ENCODE data around the gene SMIM7. TPM values are rescaled to one million over a fixed set of nuclear protein-coding genes. Genes with fewer than 3 reads are reported as not detected.
"Not testable (repeated sequence)": the region's sequence is repeated elsewhere in the genome, so short reads cannot be mapped to it uniquely, and the experiment has no call there.

Gene SMIM7
- total and polyA plus RNA-seq, 7 donors, result 65.2 to 110 (median 88.5) TPM

DNA sequence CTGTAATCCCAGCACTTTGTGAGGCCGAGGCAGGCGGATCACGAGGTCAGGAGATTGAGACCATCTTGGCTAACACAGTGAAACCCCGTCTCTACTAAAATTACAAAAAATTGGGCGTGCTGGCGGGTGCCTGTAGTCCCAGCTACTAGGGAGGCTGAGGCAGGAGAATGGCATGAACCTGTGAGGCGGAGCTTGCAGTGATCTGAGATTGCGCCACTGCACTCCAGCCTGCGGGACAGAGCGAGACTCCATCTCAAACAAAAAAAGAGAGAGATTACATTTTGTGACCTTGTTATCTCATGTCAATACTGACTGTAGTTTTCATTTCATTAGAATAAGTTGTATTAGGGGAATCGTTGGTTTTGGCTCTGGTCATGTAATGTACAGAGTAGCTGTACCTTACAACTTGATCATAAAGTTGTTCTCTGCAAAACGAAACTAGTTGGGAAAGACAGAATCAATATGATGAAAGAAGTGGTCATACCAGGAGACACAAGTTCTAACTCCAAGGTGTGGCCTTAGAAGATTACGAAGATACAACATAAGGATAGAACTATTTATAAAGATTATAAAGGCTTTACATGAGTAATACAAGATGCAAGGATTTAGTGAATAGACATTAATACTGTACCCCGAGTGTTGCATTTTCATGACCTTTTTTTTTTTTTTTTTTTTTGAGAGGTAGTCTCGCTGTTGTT is 16.3 kb upstream of the SMIM7 start:
- no peak for DNase-seq
- TF ChIP-seq, protein P1, sequence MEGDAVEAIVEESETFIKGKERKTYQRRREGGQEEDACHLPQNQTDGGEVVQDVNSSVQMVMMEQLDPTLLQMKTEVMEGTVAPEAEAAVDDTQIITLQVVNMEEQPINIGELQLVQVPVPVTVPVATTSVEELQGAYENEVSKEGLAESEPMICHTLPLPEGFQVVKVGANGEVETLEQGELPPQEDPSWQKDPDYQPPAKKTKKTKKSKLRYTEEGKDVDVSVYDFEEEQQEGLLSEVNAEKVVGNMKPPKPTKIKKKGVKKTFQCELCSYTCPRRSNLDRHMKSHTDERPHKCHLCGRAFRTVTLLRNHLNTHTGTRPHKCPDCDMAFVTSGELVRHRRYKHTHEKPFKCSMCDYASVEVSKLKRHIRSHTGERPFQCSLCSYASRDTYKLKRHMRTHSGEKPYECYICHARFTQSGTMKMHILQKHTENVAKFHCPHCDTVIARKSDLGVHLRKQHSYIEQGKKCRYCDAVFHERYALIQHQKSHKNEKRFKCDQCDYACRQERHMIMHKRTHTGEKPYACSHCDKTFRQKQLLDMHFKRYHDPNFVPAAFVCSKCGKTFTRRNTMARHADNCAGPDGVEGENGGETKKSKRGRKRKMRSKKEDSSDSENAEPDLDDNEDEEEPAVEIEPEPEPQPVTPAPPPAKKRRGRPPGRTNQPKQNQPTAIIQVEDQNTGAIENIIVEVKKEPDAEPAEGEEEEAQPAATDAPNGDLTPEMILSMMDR (IDR thresholded peaks at IDR 0.05), result no peak
- TF ChIP-seq POLR2AphosphoS5 (IDR thresholded peaks at IDR 0.05), result no peak
- no peak for TF ChIP-seq POLR2A (IDR thresholded peaks at IDR 0.05)
- no peak for TF ChIP-seq EP300 (IDR thresholded peaks at IDR 0.05)
- 91 to 94% methylated on average over 15 of the region's 15 CpGs for WGBS, 2 donors
- H3K4me1 ChIP-seq, result no peaks in the 10 kb centered on the region
- peaks cover 0 to 4% (median 1%) of the 10 kb centered on the region in 4 donors for H3K9me3 ChIP-seq
- H3K4me3 ChIP-seq, result no peak overlapping the region
- no peak overlapping the region for H3K27ac ChIP-seq
- intact Hi-C loops (cut with DNase I), result no loop called here
- peaks cover 0 to 13% (median 4%) of the 10 kb centered on the region in 4 donors for H3K36me3 ChIP-seq
- no peaks in the 10 kb centered on the region for H3K27me3 ChIP-seq

DNA sequence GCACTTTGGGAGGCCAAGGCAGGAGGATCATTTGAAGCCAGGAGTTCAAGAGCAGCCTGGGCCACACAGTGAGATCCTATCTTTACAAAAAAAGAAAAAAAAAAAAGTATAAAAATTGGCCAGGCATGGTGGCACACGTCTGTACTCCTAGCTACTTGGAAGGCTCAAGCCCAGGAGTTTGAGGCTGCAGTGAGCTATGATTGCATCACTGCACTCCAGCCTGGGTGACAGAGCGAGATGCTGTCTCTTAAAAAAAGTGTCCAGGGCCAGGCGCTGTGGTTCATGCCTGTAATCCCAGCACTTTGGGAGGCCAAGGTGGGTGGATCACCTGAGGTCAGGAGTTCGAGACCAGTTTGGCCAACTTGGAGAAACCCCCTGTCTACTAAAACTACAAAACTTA is 13.9 kb upstream of the SMIM7 start:
- H3K27ac ChIP-seq; H3K36me3 ChIP-seq; H3K4me1 ChIP-seq; H3K9me3 ChIP-seq; H3K4me3 ChIP-seq; H3K27me3 ChIP-seq; intact Hi-C loops (cut with DNase I); DNase-seq: not testable (repeated sequence)
- 91 to 95% methylated on average over 4 of the region's 4 CpGs for WGBS, 2 donors

DNA sequence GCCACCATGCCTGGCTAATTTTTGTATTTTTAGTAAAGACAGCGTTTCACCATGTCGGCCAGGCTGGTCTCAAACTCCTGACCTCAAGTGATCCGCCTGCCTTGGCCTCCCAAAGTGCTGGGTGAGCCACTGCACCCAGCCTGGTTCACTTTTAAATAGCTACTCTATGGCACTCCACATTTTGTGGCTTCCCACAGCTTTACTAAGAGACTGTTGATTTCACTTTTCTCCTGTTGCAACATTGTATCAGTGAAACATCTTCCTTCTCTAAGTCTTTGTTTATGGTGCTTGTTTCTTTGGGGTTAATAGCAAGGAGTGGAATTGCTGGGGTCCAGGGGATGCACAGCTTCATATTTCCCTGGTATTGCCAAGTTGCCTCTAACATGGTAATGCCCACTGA is 13.3 kb upstream of the SMIM7 start:
- Histone ChIP-seq H3K4me1 (no peaks in the 10 kb centered on the region), H3K36me3 (no peaks in the 10 kb centered on the region), H3K27ac (no peak overlapping the region), H3K9me3 (no peaks in the 10 kb centered on the region), H3K27me3 (no peaks in the 10 kb centered on the region), H3K4me3 (no peak overlapping the region)
- intact Hi-C loops (cut with DNase I), result no loop called here
- TF ChIP-seq POLR2A (IDR thresholded peaks at IDR 0.05) (no peak), EP300 (IDR thresholded peaks at IDR 0.05) (no peak), POLR2AphosphoS5 (IDR thresholded peaks at IDR 0.05) (no peak)
- TF ChIP-seq, protein P1 (IDR thresholded peaks at IDR 0.05), result no peak
- no peak for DNase-seq
- WGBS, 2 donors, result 88 to 89% methylated on average over 3 of the region's 3 CpGs

DNA sequence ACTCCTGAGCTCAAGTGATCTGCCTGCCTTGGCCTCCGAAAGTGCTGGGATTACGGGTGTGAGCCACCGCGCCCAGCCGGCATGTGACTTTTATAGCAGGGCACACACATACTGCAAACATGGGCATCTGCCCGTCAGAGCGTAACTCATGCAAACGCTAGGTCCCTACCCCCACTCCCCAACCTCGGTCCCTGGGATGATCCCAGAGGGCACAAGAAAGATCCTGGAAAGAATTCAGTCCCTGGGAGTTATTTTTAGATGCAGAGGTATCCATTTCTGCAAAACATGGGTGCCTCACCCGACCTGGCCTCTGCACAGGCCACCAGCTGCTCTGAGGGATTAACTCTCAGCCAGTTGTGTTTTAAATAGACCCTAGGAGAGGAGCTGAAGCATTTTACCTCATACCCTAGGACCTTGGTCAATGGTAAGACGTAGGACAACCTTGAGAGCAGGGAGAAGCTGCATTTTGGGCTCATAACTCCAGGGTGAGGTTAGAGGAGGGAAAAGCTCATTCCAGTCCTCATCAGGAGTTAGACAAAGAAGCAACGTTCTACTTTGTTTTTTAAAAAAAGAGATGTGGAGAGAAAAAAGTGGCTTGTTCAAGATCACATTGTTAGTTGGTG is 11.8 kb upstream of the SMIM7 start:
- no peaks in the 10 kb centered on the region for H3K36me3 ChIP-seq
- H3K9me3 ChIP-seq, result no peaks in the 10 kb centered on the region
- no peaks in the 10 kb centered on the region for H3K27me3 ChIP-seq
- TF ChIP-seq, protein P1 (IDR thresholded peaks at IDR 0.05), result no peak
- TF ChIP-seq POLR2AphosphoS5 (IDR thresholded peaks at IDR 0.05) (no peak), EP300 (IDR thresholded peaks at IDR 0.05) (no peak), POLR2A (IDR thresholded peaks at IDR 0.05) (no peak)
- no peak overlapping the region for H3K4me3 ChIP-seq
- intact Hi-C loops (cut with DNase I), result no loop called here
- WGBS, 2 donors, result 30 to 69% methylated on average over 12 of the region's 12 CpGs
- DNase-seq, result no peak
- no peaks in the 10 kb centered on the region for H3K4me1 ChIP-seq
- no peak overlapping the region for H3K27ac ChIP-seq

DNA sequence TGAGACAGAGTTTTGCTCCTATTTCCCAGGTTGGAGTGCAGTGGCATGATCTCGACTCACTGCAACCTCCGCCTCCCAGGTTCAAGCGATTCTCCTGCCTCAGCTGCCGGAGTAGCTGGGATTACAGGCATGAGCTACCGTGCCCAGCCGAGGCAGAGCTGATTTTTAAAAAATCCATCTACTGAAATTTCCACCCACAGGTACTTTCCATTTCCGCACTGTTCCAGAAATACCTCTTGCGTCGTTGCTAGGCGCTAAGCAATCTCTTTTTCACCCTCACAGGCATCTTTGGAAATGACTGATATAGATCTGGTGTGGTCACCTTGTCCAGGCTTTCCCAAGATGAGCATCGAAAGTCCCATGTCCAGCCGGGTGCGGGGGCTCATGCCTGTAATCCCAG is 10.3 kb upstream of the SMIM7 start:
- no peak for DNase-seq
- no peaks in the 10 kb centered on the region for H3K36me3 ChIP-seq
- 93 to 95% methylated on average over 13 of the region's 13 CpGs for WGBS, 2 donors
- no peak for TF ChIP-seq EP300 (IDR thresholded peaks at IDR 0.05)
- no peak for TF ChIP-seq POLR2AphosphoS5 (IDR thresholded peaks at IDR 0.05)
- TF ChIP-seq, protein P1 (IDR thresholded peaks at IDR 0.05), result no peak
- TF ChIP-seq POLR2A (IDR thresholded peaks at IDR 0.05), result no peak
- no peak overlapping the region for H3K4me3 ChIP-seq
- no peak overlapping the region for H3K27ac ChIP-seq
- intact Hi-C loops (cut with DNase I), result no loop called here
- no peaks in the 10 kb centered on the region for H3K27me3 ChIP-seq
- no peaks in the 10 kb centered on the region for H3K4me1 ChIP-seq
- no peaks in the 10 kb centered on the region for H3K9me3 ChIP-seq

DNA sequence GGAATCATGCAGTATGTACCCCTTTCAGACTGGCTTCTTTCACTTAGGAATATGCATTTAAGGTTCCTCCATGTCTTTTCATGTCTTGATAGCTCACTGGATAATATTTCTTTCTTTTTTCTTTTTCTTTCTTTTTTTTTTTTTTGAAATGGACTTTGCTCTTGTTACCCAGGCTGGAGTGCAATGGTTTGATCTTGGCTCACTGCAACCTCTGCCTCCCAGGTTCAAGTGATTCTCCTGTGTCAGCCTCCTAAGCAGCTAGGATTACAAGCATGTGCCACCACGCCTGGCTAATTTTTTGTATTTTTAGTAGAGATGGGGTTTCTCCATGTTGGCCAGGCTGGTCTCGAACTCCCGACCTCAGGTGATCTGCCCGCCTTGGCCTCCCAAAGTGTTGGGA is 8.8 kb upstream of the SMIM7 start:
- H3K4me3 ChIP-seq; H3K27ac ChIP-seq; H3K27me3 ChIP-seq; DNase-seq; H3K4me1 ChIP-seq; H3K36me3 ChIP-seq; intact Hi-C loops (cut with DNase I); H3K9me3 ChIP-seq: not testable (repeated sequence)
- WGBS, 2 donors, result 88 to 94% methylated on average over 4 of the region's 4 CpGs

All from sigmoid colon (tissue), 7 donors.